A375 (cell line): ENCODE data around the gene SLC35F6. TPM values are rescaled to one million over a fixed set of nuclear protein-coding genes. Genes with fewer than 3 reads are reported as not detected.

Source experiments
- total RNA-seq: library from RNA; depleted of rRNA; stranded (reverse); fragments of >200 nt; shearing (Covaris generic); gene quantifications from 2 replicates; pipeline ENCODE4 v1.2.3, GENCODE V29; 2014; rRNA removed

SLC35F6 gene, protein sequence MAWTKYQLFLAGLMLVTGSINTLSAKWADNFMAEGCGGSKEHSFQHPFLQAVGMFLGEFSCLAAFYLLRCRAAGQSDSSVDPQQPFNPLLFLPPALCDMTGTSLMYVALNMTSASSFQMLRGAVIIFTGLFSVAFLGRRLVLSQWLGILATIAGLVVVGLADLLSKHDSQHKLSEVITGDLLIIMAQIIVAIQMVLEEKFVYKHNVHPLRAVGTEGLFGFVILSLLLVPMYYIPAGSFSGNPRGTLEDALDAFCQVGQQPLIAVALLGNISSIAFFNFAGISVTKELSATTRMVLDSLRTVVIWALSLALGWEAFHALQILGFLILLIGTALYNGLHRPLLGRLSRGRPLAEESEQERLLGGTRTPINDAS
- 27.8 and 32.7 TPM in 2 replicates for total RNA-seq

DNA sequence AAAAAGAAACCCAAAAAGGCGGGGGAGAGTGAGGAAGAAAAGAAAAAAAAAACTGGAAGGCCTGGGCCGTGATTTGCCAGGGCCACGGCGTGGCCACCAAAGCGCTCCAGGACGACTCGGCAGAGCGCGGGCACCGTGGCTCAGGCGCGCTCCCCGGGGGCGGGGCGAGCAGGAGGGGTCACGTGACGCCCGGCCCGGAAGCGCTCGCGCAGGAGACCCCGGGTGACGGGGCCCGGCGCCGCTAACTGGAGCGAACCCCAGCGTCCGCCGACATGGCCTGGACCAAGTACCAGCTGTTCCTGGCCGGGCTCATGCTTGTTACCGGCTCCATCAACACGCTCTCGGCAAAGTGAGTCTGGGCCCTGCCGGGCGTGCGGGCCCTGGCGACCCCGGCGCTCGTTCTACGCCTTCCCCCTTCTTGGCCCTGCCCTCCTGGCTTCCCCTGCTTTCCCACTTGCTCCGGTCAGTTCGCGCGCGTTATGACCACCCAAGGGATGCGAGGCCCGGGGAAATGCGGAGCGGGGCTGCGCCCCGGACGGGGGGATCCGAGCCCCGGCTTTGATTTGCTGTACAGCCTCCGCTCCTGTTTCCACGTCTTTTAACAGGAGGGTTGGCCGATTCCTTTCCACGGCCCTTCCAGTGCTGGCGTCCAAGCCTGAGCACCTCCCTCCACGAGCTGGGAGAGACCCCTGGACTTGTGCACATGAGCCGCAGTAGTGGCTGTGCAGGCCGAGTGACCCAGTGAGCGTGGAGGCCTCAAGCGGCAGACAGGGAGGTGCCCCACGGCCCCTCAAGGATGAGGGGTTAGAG lies at the start of gene SLC35F6:
Gene SLC35F6, plus strand, starts transcription at position 207 of the 810 bp plus-strand sequence. Its CDS starts 66 bp downstream, at position 273.

DNA sequence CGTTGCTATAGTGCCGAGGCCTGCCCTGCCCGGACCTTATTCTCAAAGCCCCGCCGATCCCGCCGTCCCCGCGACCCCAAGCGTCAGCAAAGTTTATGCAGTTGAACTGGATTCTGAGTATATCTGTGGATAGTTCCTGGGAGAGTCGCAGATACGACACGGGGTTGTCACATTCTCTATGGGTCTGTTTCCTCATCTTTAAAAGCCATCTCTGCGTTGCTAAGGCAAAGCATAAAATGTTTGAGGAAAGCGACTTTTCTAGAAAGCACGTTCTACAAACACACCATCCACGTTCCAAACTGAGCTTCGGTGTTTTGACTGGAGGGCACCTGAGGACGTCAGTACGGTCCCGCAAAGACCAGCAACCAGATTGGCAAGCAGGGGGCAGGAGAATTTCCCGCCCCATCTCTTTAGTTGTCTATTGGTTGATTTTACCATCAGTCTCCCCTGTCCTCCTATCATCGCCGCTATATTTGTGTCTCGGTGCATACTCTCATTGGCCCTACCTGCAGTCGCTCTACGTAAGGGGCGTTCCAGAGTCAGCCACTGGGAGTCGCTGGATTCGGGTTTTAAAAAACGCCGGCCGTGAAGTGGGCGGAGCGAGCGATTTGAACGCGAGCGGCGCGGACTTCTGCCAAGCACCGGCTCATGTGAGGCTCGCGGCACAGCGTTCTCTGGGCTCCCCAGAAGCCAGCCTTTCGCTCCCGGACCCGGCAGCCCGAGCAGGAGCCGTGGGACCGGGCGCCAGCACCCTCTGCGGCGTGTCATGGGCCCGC lies 21.5 kb downstream of the SLC35F6 start, which contains the start of gene CENPA:
Gene CENPA, plus strand, starts transcription at position 626 of the 776 bp plus-strand sequence. Its CDS starts 141 bp downstream, at position 767.

Other genes with a start within 250 kb of the SLC35F6 start
- not detected in 2 replicates for gene CIB4, start 122.9 kb upstream of the SLC35F6 start, total RNA-seq
- 0.37 and 0.60 TPM in 2 replicates for gene KCNK3, start 71.6 kb upstream of the SLC35F6 start, total RNA-seq
- 21.2 and 27.1 TPM in 2 replicates for gene CENPA, start 21.8 kb downstream of the SLC35F6 start, total RNA-seq
- 2.4 and 3.0 TPM in 2 replicates for gene DPYSL5, start 83.8 kb downstream of the SLC35F6 start, total RNA-seq
- 7.2 and 8.4 TPM in 2 replicates for gene MAPRE3, start 206.4 kb downstream of the SLC35F6 start, total RNA-seq